ENCODE data around the gene SH2D3C. TPM values are rescaled to one million over a fixed set of nuclear protein-coding genes. Genes with fewer than 3 reads are reported as not detected.

SH2D3C gene
- polyA plus RNA-seq, 1 experiment = 0.04 TPM

DNA sequence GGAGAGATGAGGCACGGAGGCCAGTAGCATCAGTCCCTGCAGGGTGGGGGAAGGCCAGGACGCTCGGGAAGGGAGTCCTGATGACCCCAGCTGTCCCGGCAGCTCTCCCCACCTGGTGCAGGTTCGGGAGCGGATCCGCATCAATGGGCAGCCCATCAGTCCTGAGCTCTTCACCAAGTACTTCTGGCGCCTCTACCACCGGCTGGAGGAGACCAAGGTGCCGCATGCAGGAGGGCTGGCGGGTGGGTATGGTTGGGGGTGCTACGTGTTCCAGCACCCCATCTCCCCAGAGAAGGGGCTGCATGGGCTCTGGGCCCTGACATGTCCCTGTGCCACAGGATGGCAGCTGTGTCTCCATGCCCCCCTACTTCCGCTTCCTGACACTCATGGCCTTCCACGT is 28.4 kb upstream of the SH2D3C start:
- POLR2A ChIA-PET = no interaction called here
- Histone ChIP-seq H3K36me3 (ENCODE audit: control insufficient read depth, insufficient read depth, low read length) (peaks cover 32% of the 10 kb centered on the region), H3K4me3 (ENCODE audit: low read depth, low read length) (no peak overlapping the region), H3K27me3 (ENCODE audit: control insufficient read depth, insufficient read depth, low read length) (no peaks in the 10 kb centered on the region)
- no peak for DNase-seq (ENCODE audit: low read depth)
- TF ChIP-seq, protein P1, sequence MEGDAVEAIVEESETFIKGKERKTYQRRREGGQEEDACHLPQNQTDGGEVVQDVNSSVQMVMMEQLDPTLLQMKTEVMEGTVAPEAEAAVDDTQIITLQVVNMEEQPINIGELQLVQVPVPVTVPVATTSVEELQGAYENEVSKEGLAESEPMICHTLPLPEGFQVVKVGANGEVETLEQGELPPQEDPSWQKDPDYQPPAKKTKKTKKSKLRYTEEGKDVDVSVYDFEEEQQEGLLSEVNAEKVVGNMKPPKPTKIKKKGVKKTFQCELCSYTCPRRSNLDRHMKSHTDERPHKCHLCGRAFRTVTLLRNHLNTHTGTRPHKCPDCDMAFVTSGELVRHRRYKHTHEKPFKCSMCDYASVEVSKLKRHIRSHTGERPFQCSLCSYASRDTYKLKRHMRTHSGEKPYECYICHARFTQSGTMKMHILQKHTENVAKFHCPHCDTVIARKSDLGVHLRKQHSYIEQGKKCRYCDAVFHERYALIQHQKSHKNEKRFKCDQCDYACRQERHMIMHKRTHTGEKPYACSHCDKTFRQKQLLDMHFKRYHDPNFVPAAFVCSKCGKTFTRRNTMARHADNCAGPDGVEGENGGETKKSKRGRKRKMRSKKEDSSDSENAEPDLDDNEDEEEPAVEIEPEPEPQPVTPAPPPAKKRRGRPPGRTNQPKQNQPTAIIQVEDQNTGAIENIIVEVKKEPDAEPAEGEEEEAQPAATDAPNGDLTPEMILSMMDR (IDR thresholded peaks at IDR 0.05; ENCODE audit: insufficient read depth, low read depth, low read length) = no peak
- CTCF ChIA-PET = interaction anchor here (1.2 kb wide), 1 partner anchor 45 kb away, joined by 3 read pairs; no protein-coding TSS in a partner anchor

DNA sequence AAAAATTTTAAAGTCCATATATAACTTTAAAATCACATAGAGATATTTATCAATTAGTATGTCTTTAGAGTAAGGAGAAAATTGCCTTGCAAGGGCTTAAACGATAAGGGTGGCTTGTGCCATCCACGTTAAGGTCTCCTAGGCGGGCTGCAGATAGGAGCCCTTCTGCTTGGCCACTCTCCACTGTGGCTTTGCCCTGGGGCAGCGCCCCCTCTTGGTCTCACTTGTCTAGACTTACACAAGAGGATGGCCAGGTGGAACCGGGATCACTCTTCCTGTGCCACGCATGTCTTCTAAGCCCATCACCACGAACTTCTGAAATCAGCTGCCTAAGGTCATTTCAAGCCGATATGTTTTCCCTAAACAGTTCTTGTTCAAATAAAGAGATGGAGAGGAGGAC is 27.2 kb upstream of the SH2D3C start:
- CTCF ChIA-PET = interaction anchor here (0.9 to 2.3 kb wide), 3 partner anchors 19 to 64 kb away, joined by 3 to 5 read pairs (median 5); no protein-coding TSS in a partner anchor

DNA sequence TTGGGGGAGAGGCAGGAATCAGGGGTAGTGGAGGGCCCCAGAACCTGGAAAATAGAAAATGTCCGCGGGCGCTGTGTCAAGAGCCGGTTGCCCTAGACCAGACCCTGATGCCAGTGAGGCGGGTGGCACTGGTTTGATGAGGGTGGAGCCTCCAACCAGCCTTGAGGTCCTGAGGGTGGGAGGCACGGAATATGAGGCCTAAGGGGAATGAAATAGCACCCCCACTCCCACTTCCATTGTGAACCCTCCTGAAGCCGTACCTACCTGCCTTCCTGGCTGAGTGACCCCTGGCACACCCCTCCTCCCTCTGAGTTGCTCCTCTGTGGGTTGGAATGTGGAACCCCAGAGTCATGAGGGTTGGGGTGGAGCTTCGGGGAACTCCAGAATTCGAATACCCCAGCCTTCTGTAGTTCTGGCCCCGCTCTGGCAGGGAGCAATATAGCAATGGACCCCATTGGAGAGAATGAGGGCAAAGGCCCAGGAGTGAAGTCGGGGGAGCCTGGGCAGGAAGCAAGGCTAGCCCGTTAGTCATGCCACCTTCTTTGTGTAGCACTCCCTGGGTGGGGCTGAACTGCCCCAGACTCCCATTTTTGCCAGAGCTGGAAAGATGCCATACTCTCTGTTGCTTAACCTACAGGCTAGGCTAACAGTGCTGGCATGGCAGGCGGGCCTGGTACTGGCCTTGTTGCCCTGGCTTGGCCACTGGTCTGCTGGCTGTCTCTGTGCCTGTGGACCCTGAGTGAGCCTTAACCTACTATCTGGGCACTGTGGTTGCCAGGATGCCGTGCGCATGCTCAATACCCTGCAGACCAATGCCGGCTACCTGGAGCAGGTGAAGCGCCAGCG is 25.3 kb upstream of the SH2D3C start:
- POLR2A ChIA-PET = interaction anchor here (0.6 kb wide), 2 partner anchors 28 to 94 kb away, joined by 3 to 9 read pairs; no protein-coding TSS in a partner anchor
- Histone ChIP-seq H3K36me3 (ENCODE audit: control insufficient read depth, insufficient read depth, low read length) (peaks cover 19% of the 10 kb centered on the region), H3K4me3 (ENCODE audit: low read depth, low read length) (peak overlapping the region; percentile 44), H3K27me3 (ENCODE audit: control insufficient read depth, insufficient read depth, low read length) (no peaks in the 10 kb centered on the region)
- CTCF ChIA-PET = interaction anchor here (0.6 to 0.8 kb wide), 2 partner anchors 18 to 35 kb away, joined by 3 read pairs; partner anchors contain the start of gene CDK9
- no peak for DNase-seq (ENCODE audit: low read depth)
- TF ChIP-seq, protein P1 (IDR thresholded peaks at IDR 0.05; ENCODE audit: insufficient read depth, low read depth, low read length) = no peak

More for the DNA sequence above, 27.2 kb upstream of the SH2D3C start:
- POLR2A ChIA-PET = no interaction called here
- Histone ChIP-seq H3K27me3 (ENCODE audit: control insufficient read depth, insufficient read depth, low read length) (no peaks in the 10 kb centered on the region), H3K4me3 (ENCODE audit: low read depth, low read length) (no peak overlapping the region), H3K36me3 (ENCODE audit: control insufficient read depth, insufficient read depth, low read length) (peaks cover 30% of the 10 kb centered on the region)
- no peak for DNase-seq (ENCODE audit: low read depth)
- TF ChIP-seq, protein P1 (IDR thresholded peaks at IDR 0.05; ENCODE audit: insufficient read depth, low read depth, low read length) = peak; percentile 42

DNA sequence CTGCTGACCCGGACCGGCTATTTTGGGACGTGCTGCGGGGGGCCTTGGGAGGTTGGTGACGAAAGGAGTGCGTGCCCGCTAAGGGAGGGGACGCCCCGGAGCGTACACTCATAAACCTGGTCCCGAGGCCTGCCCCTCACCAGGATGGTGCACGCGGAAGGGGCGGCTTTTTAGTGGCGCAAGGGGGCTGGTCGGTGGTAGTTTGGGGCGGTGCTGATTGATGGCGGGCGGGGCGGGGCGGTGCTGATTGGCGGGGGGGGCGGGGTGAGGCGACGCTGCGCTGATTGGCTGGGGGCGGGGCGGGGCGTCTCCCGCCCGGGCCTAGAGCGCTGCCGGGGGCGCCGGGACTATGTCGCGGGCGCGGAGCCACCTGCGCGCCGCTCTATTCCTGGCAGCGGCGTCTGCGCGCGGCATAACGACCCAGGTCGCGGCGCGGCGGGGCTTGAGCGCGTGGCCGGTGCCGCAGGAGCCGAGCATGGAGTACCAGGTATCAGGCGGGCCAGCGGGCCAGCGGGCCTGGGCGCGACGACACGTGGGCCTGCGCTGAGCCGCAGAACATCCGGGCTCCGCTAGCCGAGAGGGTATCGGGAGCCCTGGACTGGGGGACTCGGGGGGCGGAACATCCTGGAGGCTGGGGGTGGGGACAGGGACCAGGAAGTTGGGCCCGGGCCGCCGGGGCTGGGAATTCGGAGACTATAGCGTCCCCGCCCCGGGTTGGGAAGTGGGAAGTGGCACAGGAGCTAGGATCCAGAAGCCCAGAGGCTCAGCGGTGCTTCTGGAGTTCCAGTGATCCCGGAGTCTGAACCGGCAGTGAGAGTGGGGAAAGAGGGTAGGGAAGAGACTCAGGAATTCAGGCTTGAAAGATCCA is 24.3 kb upstream of the SH2D3C start, which contains the start of gene FPGS:
TSS of gene FPGS (plus strand) at position 307 of the 868 bp plus-strand sequence. CDS start at position 350, 43 bp downstream.
- peak within 1 kb of the TSS; percentile 44 for H3K4me3 ChIP-seq (ENCODE audit: low read depth, low read length)
- TF ChIP-seq, protein P1 (IDR thresholded peaks at IDR 0.05; ENCODE audit: insufficient read depth, low read depth, low read length) = no peak
- POLR2A ChIA-PET = interaction anchor here (0.5 kb wide), 1 partner anchor 64 kb away, joined by 3 read pairs; no protein-coding TSS in a partner anchor
- CTCF ChIA-PET = interaction anchor here (0.6 to 1.4 kb wide), 4 partner anchors 16 to 67 kb away, joined by 3 read pairs; partner anchors contain the start of gene ENG
- peaks cover 12% of the 10 kb centered on the region for H3K36me3 ChIP-seq (ENCODE audit: control insufficient read depth, insufficient read depth, low read length)
- peak; percentile 33 for DNase-seq (ENCODE audit: low read depth)
- H3K27me3 ChIP-seq (ENCODE audit: control insufficient read depth, insufficient read depth, low read length) = no peaks in the 10 kb centered on the region
